Measurements from ENCODE around the gene MGMT. TPM values are rescaled to one million over a fixed set of nuclear protein-coding genes. Genes with fewer than 3 reads are reported as not detected.

MGMT gene
- total and polyA plus RNA-seq, 9 of the 15 experiments (the other 6 are each of a cell fraction or from before 2014, with no cell fraction given) = 0.03 to 0.29 (median 0.11) TPM; not detected in 4

DNA sequence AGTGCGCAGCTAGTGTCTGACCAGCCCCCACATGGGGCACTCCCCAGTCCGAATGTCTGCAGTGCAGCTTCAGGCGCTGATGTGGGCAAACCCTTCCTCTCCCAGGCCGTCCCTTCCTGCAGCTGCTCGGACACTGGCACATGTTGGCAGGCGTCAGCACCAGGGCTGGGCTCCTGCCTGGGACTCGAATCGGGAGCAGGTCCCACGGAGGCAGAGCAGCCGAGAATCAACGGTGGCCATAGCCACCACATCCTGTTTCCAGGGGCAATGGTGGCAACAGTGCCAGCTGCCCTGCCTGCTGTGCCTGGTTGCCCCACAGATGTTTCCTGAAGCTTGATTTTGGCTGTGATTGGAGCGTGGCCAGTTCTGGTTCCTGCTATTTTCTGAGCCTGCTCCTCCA is 65.8 kb downstream of the MGMT start:
- WGBS (ENCODE audit: insufficient coverage, low coverage, missing lambda C conversion rate) = 0% methylated on average over 11 of the region's 12 CpGs
- Histone ChIP-seq H3K4me1 (replicated peaks in 1 of 2; ENCODE audit: control insufficient read depth in 2 of 2, insufficient read depth in 2 of 2, low read length in 2 of 2) (no peaks in the 10 kb centered on the region), H4K20me1 (replicated peaks; ENCODE audit: control insufficient read depth, insufficient read depth, low read length) (no peaks in the 10 kb centered on the region), H3K9me1 (ENCODE audit: control insufficient read depth, insufficient read depth, low read length) (no peaks in the 10 kb centered on the region), H3K9me3 (replicated peaks; ENCODE audit: control insufficient read depth, insufficient read depth, low read depth, low read length) (no peaks in the 10 kb centered on the region), H3K27me3 (ENCODE audit: control insufficient read depth in 2 of 2, insufficient read depth in 2 of 2, low read length in 2 of 2) (peaks cover 0 to 4% of the 10 kb centered on the region in 2 experiments; a peak in 1 of 5 replicates), H3K36me3 (ENCODE audit: control insufficient read depth, insufficient read depth, low read length) (no peaks in the 10 kb centered on the region), H3K27ac (ENCODE audit: extremely low read depth, low read depth, low read length) (no peak overlapping the region), H2AFZ (ENCODE audit: low read depth, low read length) (no peak overlapping the region), H3K4me3 (no peak overlapping the region), H3K9ac (ENCODE audit: insufficient read depth in 1 of 2, low read depth in 2 of 2, low read length in 2 of 2) (no peak overlapping the region), H3K79me2 (ENCODE audit: control insufficient read depth, insufficient read depth, low read length) (no peaks in the 10 kb centered on the region), H3K4me2 (ENCODE audit: insufficient read depth, low read length) (no peak overlapping the region)
- in situ Hi-C loops (cut with MboI) (no loop called here), intact Hi-C loops (cut with micrococcal nuclease) (no loop called here)
- no peak for TF ChIP-seq ZNF444 (CRISPR knock-in tag; IDR thresholded peaks at IDR 0.05)
- TF ChIP-seq CHD1 (IDR thresholded peaks at IDR 0.05; ENCODE audit: low read length) = no peak
- no peak for TF ChIP-seq PRPF4 (IDR thresholded peaks at IDR 0.05; ENCODE audit: insufficient read depth, low read depth, low read length, poor library complexity, severe bottlenecking)
- TF ChIP-seq ZNF408 (CRISPR knock-in tag; IDR thresholded peaks at IDR 0.05; ENCODE audit: low read depth) = no peak
- TF ChIP-seq, protein P1, sequence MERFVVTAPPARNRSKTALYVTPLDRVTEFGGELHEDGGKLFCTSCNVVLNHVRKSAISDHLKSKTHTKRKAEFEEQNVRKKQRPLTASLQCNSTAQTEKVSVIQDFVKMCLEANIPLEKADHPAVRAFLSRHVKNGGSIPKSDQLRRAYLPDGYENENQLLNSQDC (CRISPR knock-in tag; IDR thresholded peaks at IDR 0.05) = no peak
- no peak for TF ChIP-seq TAF15 (IDR thresholded peaks at IDR 0.05; ENCODE audit: low read depth, low read length)
- TF ChIP-seq, protein P2, sequence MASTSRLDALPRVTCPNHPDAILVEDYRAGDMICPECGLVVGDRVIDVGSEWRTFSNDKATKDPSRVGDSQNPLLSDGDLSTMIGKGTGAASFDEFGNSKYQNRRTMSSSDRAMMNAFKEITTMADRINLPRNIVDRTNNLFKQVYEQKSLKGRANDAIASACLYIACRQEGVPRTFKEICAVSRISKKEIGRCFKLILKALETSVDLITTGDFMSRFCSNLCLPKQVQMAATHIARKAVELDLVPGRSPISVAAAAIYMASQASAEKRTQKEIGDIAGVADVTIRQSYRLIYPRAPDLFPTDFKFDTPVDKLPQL (IDR thresholded peaks at IDR 0.05; ENCODE audit: extremely low read depth, insufficient read length) = no peak
- no TSS peak for BruUV-seq (replicated peaks)
- no peak for DNase-seq (ENCODE audit: extremely low read depth in 1 of 4, low spot score in 3 of 4)
- CTCF ChIA-PET (ENCODE audit: low intra/inter-chr PET ratio) = no interaction called here
- POLR2A ChIA-PET = no interaction called here
- ATAC-seq = no peak
- no peak for FAIRE-seq

Measured in K562 (cell line).